Upper lobe of right lung (tissue), 1 donor: ENCODE measurements around the gene NUDCD2. TPM values are rescaled to one million over a fixed set of nuclear protein-coding genes. Genes with fewer than 3 reads are reported as not detected.
"Not testable (repeated sequence)": the region's sequence is repeated elsewhere in the genome, so short reads cannot be mapped to it uniquely, and the experiment has no call there.

Experiments
- ATAC-seq: fragments of 200-7000 bp; cut with Tn5 transposase; one replicate; pipeline ENCODE4 v1.9.1; 2020; ENCODE audit warnings: mild to moderate bottlenecking, moderate library complexity
- DNase-seq: peaks from one replicate; pipeline ENCODE4 v3.0.0-alpha.2; 2020
- H3K27ac ChIP-seq: fragments of 200-600 bp; one replicate; pipeline ENCODE4 v1.8.0; 2022
- H3K27me3 ChIP-seq: fragments of 200-600 bp; one replicate; pipeline ENCODE4 v1.8.0; 2022; ENCODE audit warnings: mild to moderate bottlenecking
- H3K36me3 ChIP-seq: fragments of 200-600 bp; one replicate; pipeline ENCODE4 v1.8.0; 2022
- H3K4me1 ChIP-seq: fragments of 200-600 bp; one replicate; pipeline ENCODE4 v1.8.0; 2022
- H3K4me3 ChIP-seq: fragments of 200-600 bp; one replicate; pipeline ENCODE4 v1.8.0; 2022; ENCODE audit warnings: mild to moderate bottlenecking
- H3K9me3 ChIP-seq: fragments of 200-600 bp; one replicate; pipeline ENCODE4 v1.8.0; 2022
- CTCF ChIP-seq: fragments of 200-600 bp; IDR thresholded peaks from one replicate; pipeline ENCODE4 v1.8.0; 2022; ENCODE audit warnings: antibody characterized with exemption
- intact Hi-C: fragments of 100-400 bp; cut with DNase I; formaldehyde crosslinking; loops from one replicate; pipeline ENCODE4 v1.11.0; 2022
- total RNA-seq: library from RNA; stranded (reverse); fragmentation: NEBNext Ultra II Directional; extraction: Animal tissue kit (Norgen Biotek cat#: 25700); gene quantifications from one replicate; pipeline ENCODE4 v1.2.1, GENCODE V29; 2021
- donor health status: DM: no; HTN: yes; CAD: no; lungs with severe emphysema.

NUDCD2 gene
- total RNA-seq, 1 donor from 2014 or later, result 21.8 TPM

- no peaks in the 10 kb centered on the region for H3K9me3 ChIP-seq
- no peak for ATAC-seq
- no peaks in the 10 kb centered on the region for H3K27me3 ChIP-seq
- H3K4me1 ChIP-seq, result no peaks in the 10 kb centered on the region
- H3K36me3 ChIP-seq, result no peaks in the 10 kb centered on the region
- intact Hi-C loops, result no loop called here
- no peak overlapping the region for H3K27ac ChIP-seq
- no peak for TF ChIP-seq CTCF
- no peak for DNase-seq
- H3K4me3 ChIP-seq, result no peak overlapping the region
Observed at GRCh38 chr5:163432544-163432943, 27.4 kb downstream of the NUDCD2 start.

- ATAC-seq, H3K4me3 ChIP-seq, intact Hi-C loops: not testable (repeated sequence)
Observed at GRCh38 chr5:163426128-163426527, 33.8 kb downstream of the NUDCD2 start.

GRCh38 chr5:163424836-163425235 lies 35.1 kb downstream of the NUDCD2 start:
- no peak for TF ChIP-seq CTCF
- intact Hi-C loops, result no loop called here
- H3K27ac ChIP-seq, result no peak overlapping the region
- no peaks in the 10 kb centered on the region for H3K9me3 ChIP-seq
- H3K36me3 ChIP-seq, result no peaks in the 10 kb centered on the region
- H3K27me3 ChIP-seq, result no peaks in the 10 kb centered on the region
- H3K4me3 ChIP-seq, result no peak overlapping the region
- DNase-seq (no peak), ATAC-seq (no peak)
- no peaks in the 10 kb centered on the region for H3K4me1 ChIP-seq

More at GRCh38 chr5:163426128-163426527, 33.8 kb downstream of the NUDCD2 start:
- H3K27ac ChIP-seq, H3K36me3 ChIP-seq, H3K9me3 ChIP-seq, DNase-seq, H3K27me3 ChIP-seq, H3K4me1 ChIP-seq: not testable (repeated sequence)

GRCh38 chr5:163415673-163416072 lies 44.2 kb downstream of the NUDCD2 start:
- H3K9me3 ChIP-seq, H3K4me3 ChIP-seq, H3K4me1 ChIP-seq, H3K36me3 ChIP-seq, DNase-seq, intact Hi-C loops, H3K27ac ChIP-seq, ATAC-seq: not testable (repeated sequence)
- H3K27me3 ChIP-seq, result peaks cover 17% of the 10 kb centered on the region

- Histone ChIP-seq H3K27me3 (peaks cover 12% of the 10 kb centered on the region), H3K4me1 (peaks cover 7% of the 10 kb centered on the region)
- intact Hi-C loops, result no loop called here
Observed at GRCh38 chr5:163410505-163410904, 49.4 kb downstream of the NUDCD2 start.

GRCh38 chr5:163409384-163409783 lies 50.5 kb downstream of the NUDCD2 start:
- H3K27me3 ChIP-seq, result peaks cover 3% of the 10 kb centered on the region
- H3K9me3 ChIP-seq, result no peaks in the 10 kb centered on the region
- H3K4me1 ChIP-seq, result peaks cover 7% of the 10 kb centered on the region
- intact Hi-C loops, result no loop called here
- no peak for ATAC-seq
- H3K36me3 ChIP-seq, result no peaks in the 10 kb centered on the region
- no peak overlapping the region for H3K27ac ChIP-seq
- H3K4me3 ChIP-seq, result no peak overlapping the region
- TF ChIP-seq CTCF, result no peak
- no peak for DNase-seq

More at GRCh38 chr5:163410505-163410904, 49.4 kb downstream of the NUDCD2 start:
- H3K27ac ChIP-seq, result no peak overlapping the region
- H3K9me3 ChIP-seq, result no peaks in the 10 kb centered on the region
- no peak for DNase-seq
- no peaks in the 10 kb centered on the region for H3K36me3 ChIP-seq
- no peak for ATAC-seq
- TF ChIP-seq CTCF, result no peak
- no peak overlapping the region for H3K4me3 ChIP-seq

- ATAC-seq, result peak; percentile 91
- no peak for DNase-seq
- Histone ChIP-seq H3K27me3 (no peaks in the 10 kb centered on the region), H3K4me1 (peaks cover 7% of the 10 kb centered on the region), H3K4me3 (no peak overlapping the region), H3K36me3 (no peaks in the 10 kb centered on the region), H3K27ac (no peak overlapping the region), H3K9me3 (no peaks in the 10 kb centered on the region)
- peak; percentile 93 for TF ChIP-seq CTCF
- intact Hi-C loops, result no loop called here
Observed at GRCh38 chr5:163408311-163408923, 51.5 kb downstream of the NUDCD2 start.
